ENCODE results near the gene C2.
"Not testable (repeated sequence)": the region's sequence is repeated elsewhere in the genome, so short reads cannot be mapped to it uniquely, and the experiment has no call there.

Gene C2

DNA sequence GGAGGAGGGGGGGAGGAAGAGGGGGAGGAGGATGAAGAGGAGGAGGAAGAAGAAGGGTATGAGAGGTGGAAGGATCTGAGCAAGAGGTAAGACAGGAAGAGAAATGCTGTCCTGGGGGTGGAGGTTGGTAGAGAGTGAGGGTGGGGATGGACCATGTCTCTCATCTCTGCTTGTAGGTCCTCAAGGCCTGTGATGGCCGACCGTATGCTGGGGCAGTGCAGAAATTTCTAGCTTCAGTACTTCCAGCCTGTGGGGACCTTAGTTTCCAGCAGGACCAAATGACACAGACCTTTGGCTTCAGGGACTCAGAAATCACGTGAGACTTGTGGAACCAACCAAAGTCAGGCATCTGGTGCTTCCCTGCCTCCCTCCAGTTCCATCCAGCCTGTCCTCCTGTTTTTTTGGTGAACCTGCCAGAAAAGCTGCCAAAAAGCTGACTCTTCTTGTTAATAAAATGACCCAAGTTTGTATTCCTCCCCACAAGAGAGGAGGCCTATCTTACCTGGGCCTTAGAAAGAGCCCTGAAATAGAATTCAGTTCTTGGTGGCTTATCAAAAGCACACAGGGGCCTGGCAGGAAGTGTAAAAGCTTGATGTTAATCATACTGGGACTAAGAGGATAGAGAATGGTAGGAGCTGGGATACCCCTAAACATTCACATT, 51.9 kb downstream of the C2 start:
- no peak for DNase-seq

DNA sequence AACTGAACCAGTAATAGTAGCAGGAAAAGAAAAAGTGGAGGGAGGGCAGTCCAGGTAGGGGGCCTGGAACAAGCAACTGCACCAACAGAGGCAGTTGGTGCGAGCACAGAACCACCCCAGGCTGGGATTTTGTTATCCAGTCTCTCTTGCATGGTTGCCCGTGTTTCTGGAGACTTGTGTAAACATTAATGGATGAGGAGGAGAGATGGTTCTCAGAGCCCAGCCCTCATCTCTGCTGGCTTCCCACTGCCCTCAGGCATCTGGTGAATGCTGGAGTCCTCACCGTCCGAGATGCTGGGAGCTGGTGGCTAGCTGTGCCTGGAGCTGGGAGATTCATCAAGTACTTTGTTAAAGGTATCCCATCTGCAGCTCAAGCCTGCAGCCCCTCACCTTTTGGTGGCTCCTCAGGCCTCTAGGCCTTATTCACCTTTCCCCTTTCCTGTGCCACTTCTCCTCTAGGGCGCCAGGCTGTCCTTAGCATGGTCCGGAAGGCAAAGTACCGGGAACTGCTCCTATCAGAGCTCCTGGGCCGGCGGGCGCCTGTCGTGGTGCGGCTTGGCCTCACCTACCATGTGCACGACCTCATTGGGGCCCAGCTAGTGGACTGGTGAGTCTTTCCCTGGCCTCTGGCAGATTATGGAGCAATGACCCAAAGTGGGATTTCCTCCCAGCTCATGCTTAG, 52.8 kb downstream of the C2 start:
- not testable (repeated sequence) for DNase-seq

DNA sequence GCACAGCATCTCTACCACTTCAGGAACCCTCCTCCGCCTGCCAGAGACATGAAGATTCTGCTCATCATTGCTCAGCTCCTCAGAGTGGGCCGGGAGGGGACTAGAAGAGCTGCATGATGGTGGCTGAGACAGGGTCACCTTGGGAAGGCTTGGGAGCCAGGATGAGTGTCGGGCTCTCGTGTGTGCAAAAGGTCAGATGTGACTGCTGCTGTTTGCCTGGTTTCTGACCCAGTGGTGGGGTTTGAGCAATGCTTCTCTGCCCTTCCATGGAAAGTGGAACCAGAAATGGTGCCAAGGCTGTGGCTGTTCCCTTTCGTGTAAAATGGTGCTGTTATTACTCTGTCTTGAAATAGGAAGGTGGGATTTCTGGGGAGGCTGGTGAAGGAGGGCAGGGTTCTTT, 53.5 kb downstream of the C2 start:
- not testable (repeated sequence) for DNase-seq

DNA sequence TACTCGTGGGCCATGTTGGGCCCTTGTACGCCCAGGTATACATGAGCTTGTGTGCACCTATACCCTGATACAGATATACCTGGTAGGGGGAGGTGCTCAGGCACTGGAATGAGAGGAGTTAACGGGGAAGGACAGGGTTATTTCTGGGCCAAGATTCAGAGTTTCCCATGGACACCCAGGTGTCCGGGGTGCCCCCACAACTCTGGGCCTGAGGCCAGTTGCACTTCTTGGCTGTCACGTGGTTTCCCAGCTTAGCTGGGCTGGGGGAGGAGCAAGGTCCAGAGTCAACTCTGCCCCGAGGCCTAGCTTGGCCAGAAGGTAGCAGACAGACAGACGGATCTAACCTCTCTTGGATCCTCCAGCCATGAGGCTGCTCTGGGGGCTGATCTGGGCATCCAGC, 54.2 kb downstream of the C2 start, which contains the start of gene C4A:
Gene C4A (plus strand): TSS at position 314 of the 400 bp plus-strand sequence. CDS start 51 bp downstream, at position 365.
- DNase-seq = not testable (repeated sequence)

DNA sequence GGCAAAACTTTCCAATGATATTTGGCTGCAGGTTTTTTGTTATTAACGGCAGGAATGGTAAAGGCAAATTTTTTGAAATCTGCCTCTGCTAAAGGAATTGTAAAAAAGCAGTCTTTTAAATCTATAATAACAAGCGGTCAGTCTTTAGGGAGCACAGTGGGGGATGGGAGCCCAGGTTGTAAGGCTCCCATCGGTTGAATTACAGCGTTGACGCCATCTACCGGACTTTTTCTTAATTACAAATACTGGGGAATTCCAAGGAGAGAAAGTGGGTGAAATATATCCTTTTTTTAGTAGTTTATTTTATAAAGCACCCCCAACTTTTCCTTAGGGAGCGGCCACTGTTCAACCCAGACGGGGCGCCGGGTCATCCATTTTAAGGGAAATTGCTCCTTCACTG, 61.8 kb downstream of the C2 start:
- DNase-seq = not testable (repeated sequence)

DNA sequence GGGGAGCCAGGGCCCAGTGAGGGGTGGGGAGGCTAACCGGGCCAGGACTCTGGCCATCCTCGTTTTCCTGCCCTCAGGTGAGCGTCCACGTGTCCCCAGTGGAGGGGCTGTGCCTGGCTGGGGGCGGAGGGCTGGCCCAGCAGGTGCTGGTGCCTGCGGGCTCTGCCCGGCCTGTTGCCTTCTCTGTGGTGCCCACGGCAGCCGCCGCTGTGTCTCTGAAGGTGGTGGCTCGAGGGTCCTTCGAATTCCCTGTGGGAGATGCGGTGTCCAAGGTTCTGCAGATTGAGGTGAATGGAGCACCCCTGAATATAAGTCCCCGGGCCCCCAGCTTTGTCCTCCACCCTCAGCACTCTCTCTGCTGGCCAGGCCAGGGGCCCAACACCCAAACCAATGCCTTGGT, 66.9 kb downstream of the C2 start:
- not testable (repeated sequence) for DNase-seq

All from activated CD4-positive, CD25-positive, alpha-beta regulatory T cell (primary cell).